Mesenchymal stem cell (in vitro differentiated cells and primary cell): ENCODE measurements around the gene GCH1.

Experiments used
- DNase-seq: peaks from one replicate; pipeline ENCODE4 v3.0.0-alpha.2; 2013
- H2AFZ ChIP-seq: one replicate; pipeline ENCODE4 v1.6.1; 2013; ENCODE audit warnings: low read depth, mild to moderate bottlenecking, control low read depth, inconsistent platforms, low read length, moderate library complexity
- H2AK5ac ChIP-seq: 2 replicates; pipeline ENCODE4 v1.6.1; 2013; ENCODE audit warnings: low read length, moderate library complexity, mild to moderate bottlenecking, inconsistent platforms; ENCODE audit not compliant: severe bottlenecking
- H2BK120ac ChIP-seq: one replicate; pipeline ENCODE4 v1.6.1; 2013; ENCODE audit warnings: low read depth, mild to moderate bottlenecking, inconsistent platforms, low read length, moderate library complexity
- H2BK12ac ChIP-seq, 2 experiments: one replicate each; pipeline ENCODE4 v1.6.1; 2013; ENCODE audit warnings: inconsistent platforms in 2 of 2, low read length in 2 of 2, mild to moderate bottlenecking in 2 of 2, moderate library complexity in 2 of 2, control low read depth in 1 of 2
- H2BK15ac ChIP-seq: one replicate; pipeline ENCODE4 v1.6.1; 2013; ENCODE audit warnings: mild to moderate bottlenecking, low read depth, inconsistent platforms; ENCODE audit not compliant: poor library complexity, severe bottlenecking
- H2BK5ac ChIP-seq: 2 replicates; pipeline ENCODE4 v1.6.1; 2013; ENCODE audit warnings: low read depth, mild to moderate bottlenecking, low read length, control low read depth, inconsistent platforms; ENCODE audit not compliant: poor library complexity, severe bottlenecking
- H3K14ac ChIP-seq, 2 experiments: one replicate each; pipeline ENCODE4 v1.6.1; 2013; ENCODE audit warnings: inconsistent platforms in 2 of 2, low read length in 2 of 2, control low read depth in 1 of 2, mild to moderate bottlenecking in 1 of 2, moderate library complexity in 1 of 2
- H3K18ac ChIP-seq, 2 experiments: one replicate each; pipeline ENCODE4 v1.6.1; 2013; ENCODE audit warnings: inconsistent platforms in 2 of 2, low read length in 2 of 2, control low read depth in 1 of 2, low read depth in 1 of 2, mild to moderate bottlenecking in 1 of 2
- H3K23ac ChIP-seq, 2 experiments: one replicate each; pipeline ENCODE4 v1.6.1; 2013; ENCODE audit warnings: inconsistent platforms in 2 of 2, low read length in 2 of 2, mild to moderate bottlenecking in 2 of 2, moderate library complexity in 2 of 2, control low read depth in 1 of 2
- H3K27ac ChIP-seq: 2 replicates; pipeline ENCODE4 v1.5.1; 2013; ENCODE audit warnings: mild to moderate bottlenecking, moderate library complexity, low read length, control low read depth, inconsistent platforms; ENCODE audit not compliant: poor library complexity, severe bottlenecking
- H3K27me3 ChIP-seq, 2 experiments: 2 replicates each; pipeline versions ENCODE4 v1.6.1 to v1.7.0; 2013; ENCODE audit warnings: low read length in 2 of 2, mild to moderate bottlenecking in 2 of 2, moderate library complexity in 2 of 2, control low read depth in 1 of 2, inconsistent platforms in 1 of 2; ENCODE audit not compliant: control insufficient read depth in 1 of 2, insufficient read depth in 1 of 2
- H3K36me3 ChIP-seq, 2 experiments: 2 replicates each; pipeline versions ENCODE4 v1.6.1 to v1.7.0; 2013; ENCODE audit warnings: low read length in 2 of 2, control low read depth in 1 of 2, inconsistent platforms in 1 of 2, low read depth in 1 of 2, mild to moderate bottlenecking in 1 of 2; ENCODE audit not compliant: insufficient read depth in 2 of 2, control insufficient read depth in 1 of 2
- H3K4ac ChIP-seq, 2 experiments: one replicate each; pipeline ENCODE4 v1.6.1; 2013; ENCODE audit warnings: inconsistent platforms in 2 of 2, low read length in 2 of 2, mild to moderate bottlenecking in 2 of 2, moderate library complexity in 2 of 2, control low read depth in 1 of 2, low read depth in 1 of 2
- H3K4me1 ChIP-seq: 2 replicates; pipeline ENCODE4 v1.6.1; 2013; ENCODE audit warnings: low read depth, low read length, control low read depth; ENCODE audit not compliant: control insufficient read depth, insufficient read depth
- H3K4me2 ChIP-seq: 2 replicates; pipeline ENCODE4 v1.6.1; 2013; ENCODE audit warnings: low read length, mild to moderate bottlenecking, inconsistent platforms; ENCODE audit not compliant: poor library complexity, severe bottlenecking
- H3K4me3 ChIP-seq, 2 experiments: 2 replicates each; pipeline versions ENCODE4 v1.5.1 to v1.7.0; 2013; ENCODE audit warnings: low read length in 2 of 2, mild to moderate bottlenecking in 2 of 2, control low read depth in 1 of 2, low read depth in 1 of 2; ENCODE audit not compliant: insufficient read depth in 1 of 2
- H3K79me1 ChIP-seq: replicated peaks from 2 replicates; pipeline ENCODE4 v1.6.1; 2013; ENCODE audit warnings: mild to moderate bottlenecking, control low read depth, low read length, inconsistent platforms; ENCODE audit not compliant: poor library complexity, severe bottlenecking
- H3K9ac ChIP-seq: 2 replicates; pipeline ENCODE4 v1.7.0; 2013; ENCODE audit warnings: mild to moderate bottlenecking, low read length, moderate library complexity
- H3K9me3 ChIP-seq: 2 replicates; pipeline ENCODE4 v1.7.0; 2013; ENCODE audit warnings: mild to moderate bottlenecking, low read length; ENCODE audit not compliant: control insufficient read depth
- H4K8ac ChIP-seq: one replicate; pipeline ENCODE4 v1.6.1; 2013; ENCODE audit warnings: inconsistent platforms, mild to moderate bottlenecking, low read length, moderate library complexity
- H4K91ac ChIP-seq: one replicate; pipeline ENCODE4 v1.6.1; 2013; ENCODE audit warnings: mild to moderate bottlenecking, low read length, inconsistent platforms
- WGBS: methylation state at CpG from one replicate; pipeline ENCODE4 v1.1.7; 2013; ENCODE audit warnings: mixed read lengths; 5-methylcytosine and 5-hydroxymethylcytosine counted together

Gene GCH1

DNA sequence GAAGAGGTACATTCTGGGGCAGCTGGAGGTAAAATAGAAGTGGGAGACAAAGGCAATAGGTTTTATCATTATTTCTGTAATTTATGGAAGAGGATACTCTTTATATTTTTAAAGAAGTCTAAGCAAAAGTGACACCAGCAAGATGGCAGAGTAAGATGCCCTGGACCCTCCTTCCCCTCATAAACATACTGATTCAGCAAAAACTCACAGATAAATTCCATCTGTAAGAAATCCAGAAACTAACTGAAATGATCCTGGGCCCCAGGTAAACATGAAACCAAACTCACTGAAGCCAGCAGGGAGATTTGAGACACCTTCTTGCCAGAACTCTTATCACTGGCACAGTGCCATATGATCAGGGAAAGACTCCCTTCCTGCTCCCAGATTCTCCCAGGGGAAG is 79.9 kb downstream of the GCH1 start:
- no peak overlapping the region for H4K91ac ChIP-seq
- H2BK15ac ChIP-seq = no peak overlapping the region
- no peak overlapping the region for H3K4me2 ChIP-seq
- H2AK5ac ChIP-seq = no peak overlapping the region
- no peaks in the 10 kb centered on the region for H3K79me1 ChIP-seq
- no peak overlapping the region for H2BK120ac ChIP-seq
- no peak overlapping the region for H3K27ac ChIP-seq
- H4K8ac ChIP-seq = no peak overlapping the region
- no peak overlapping the region for H2AFZ ChIP-seq
- no peak overlapping the region for H3K4ac ChIP-seq
- H3K27me3 ChIP-seq = peaks cover 0 to 3% of the 10 kb centered on the region in 2 experiments
- no peak overlapping the region for H3K9ac ChIP-seq
- peaks cover 2% of the 10 kb centered on the region for H3K4me1 ChIP-seq
- no peak overlapping the region for H3K14ac ChIP-seq
- peaks cover 35% of the 10 kb centered on the region for H3K9me3 ChIP-seq
- no peak overlapping the region for H3K4me3 ChIP-seq
- no peak overlapping the region for H2BK5ac ChIP-seq
- no peak overlapping the region for H3K23ac ChIP-seq
- no peak overlapping the region for H3K18ac ChIP-seq
- no peak for DNase-seq
- no peaks in the 10 kb centered on the region for H3K36me3 ChIP-seq
- H2BK12ac ChIP-seq = no peak overlapping the region

DNA sequence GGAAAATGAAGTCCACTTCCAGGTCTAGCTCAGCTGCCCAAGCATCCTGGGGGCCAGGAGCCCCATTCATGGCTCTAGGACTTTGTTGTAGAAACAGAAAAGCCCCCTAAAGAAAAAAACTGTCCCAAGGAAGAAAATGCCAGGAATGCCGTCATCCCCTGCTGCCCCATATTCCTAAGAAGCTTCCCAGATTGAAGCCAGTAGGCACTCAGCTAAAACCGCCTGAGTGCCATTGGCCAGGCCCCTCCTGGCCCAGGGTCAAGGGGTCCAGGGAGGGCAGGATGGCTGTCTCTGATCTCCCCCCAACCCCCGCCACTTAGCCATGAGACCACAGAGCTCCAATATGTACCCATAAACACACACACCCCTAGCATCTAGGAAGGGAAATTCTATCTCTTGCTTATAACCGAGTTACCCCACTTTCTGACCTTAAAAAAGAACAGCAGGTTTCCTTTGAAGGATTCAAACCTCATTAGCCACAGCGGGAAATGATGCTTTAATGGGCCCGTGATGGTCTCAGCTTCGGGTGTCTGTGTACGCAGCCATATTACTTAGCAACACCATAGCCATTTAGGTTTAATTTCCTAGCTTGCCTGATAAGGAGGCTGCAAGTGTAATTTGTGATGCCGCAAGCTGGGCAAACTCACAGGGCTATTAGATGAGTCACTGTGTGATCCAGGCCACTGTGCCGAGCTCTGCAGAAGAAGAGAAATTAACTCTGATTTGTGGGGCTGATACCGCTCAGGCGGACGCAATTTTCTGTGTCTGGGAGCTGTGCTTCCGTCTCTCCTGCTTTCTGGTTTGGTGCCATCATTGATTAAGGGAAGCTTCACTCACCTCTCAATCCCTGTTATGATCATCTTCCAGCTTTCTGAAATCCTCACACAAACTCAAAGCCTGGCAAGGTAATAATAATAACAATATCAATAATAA is 84.2 kb downstream of the GCH1 start:
- Histone ChIP-seq H2AFZ (no peak overlapping the region), H3K4me2 (peak overlapping the region; percentile 50), H4K8ac (peak overlapping the region; percentile 72), H3K18ac (no peak overlapping the region), H2BK12ac (peak overlapping the region in 1 of 2 experiments; percentile 90), H3K36me3 (no peaks in the 10 kb centered on the region), H3K27ac (no peak overlapping the region), H3K4me3 (peak overlapping the region in 1 of 2 experiments; percentile 33), H3K27me3 (peaks cover 0 to 3% of the 10 kb centered on the region in 2 experiments), H3K4me1 (peaks cover 2% of the 10 kb centered on the region), H2BK5ac (no peak overlapping the region), H2AK5ac (no peak overlapping the region), H3K14ac (peak overlapping the region in 1 of 2 experiments; percentile 84), H3K79me1 (no peaks in the 10 kb centered on the region), H2BK120ac (no peak overlapping the region), H3K23ac (no peak overlapping the region), H3K9me3 (peaks cover 12% of the 10 kb centered on the region), H3K9ac (peak overlapping the region; percentile 43), H3K4ac (peak overlapping the region in 1 of 2 experiments; percentile 58), H2BK15ac (peak overlapping the region; percentile 96), H4K91ac (no peak overlapping the region)
- 18% methylated on average over 11 of the region's 14 CpGs for WGBS
- peak; percentile 92 for DNase-seq

DNA sequence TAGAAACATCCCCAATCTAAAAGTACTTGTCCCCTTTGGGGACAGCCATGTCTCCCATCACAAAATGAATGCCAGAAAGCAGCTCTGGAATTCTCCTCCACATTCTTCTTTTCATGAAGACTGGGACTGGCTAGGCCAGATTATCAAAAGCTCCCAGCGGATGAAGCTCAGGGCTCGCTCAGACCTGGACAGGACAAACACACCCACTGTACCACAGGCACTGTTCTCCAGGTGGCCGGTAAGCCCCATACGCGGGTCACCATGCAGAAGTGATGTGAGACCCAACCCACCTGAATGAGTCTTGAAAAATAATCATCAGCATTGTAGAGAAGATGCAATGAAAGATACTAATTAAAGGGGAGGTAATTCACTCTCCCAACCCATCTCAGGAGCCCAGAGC is 85.1 kb downstream of the GCH1 start:
- Histone ChIP-seq H2BK5ac (no peak overlapping the region), H4K91ac (no peak overlapping the region), H3K27ac (no peak overlapping the region), H3K18ac (no peak overlapping the region), H2AFZ (no peak overlapping the region), H3K4me2 (no peak overlapping the region), H3K14ac (no peak overlapping the region), H2BK12ac (peak overlapping the region in 1 of 2 experiments; percentile 47), H2AK5ac (no peak overlapping the region), H3K4me1 (peaks cover 2% of the 10 kb centered on the region), H3K9ac (no peak overlapping the region), H3K4ac (peak overlapping the region in 1 of 2 experiments; percentile 58), H3K27me3 (peaks cover 3 to 6% of the 10 kb centered on the region in 2 experiments), H3K23ac (no peak overlapping the region), H4K8ac (peak overlapping the region; percentile 72), H2BK15ac (no peak overlapping the region), H3K36me3 (no peaks in the 10 kb centered on the region), H3K9me3 (peaks cover 3% of the 10 kb centered on the region), H3K4me3 (no peak overlapping the region), H3K79me1 (no peaks in the 10 kb centered on the region), H2BK120ac (no peak overlapping the region)
- 100% methylated on average over 3 of the region's 5 CpGs for WGBS
- no peak for DNase-seq

DNA sequence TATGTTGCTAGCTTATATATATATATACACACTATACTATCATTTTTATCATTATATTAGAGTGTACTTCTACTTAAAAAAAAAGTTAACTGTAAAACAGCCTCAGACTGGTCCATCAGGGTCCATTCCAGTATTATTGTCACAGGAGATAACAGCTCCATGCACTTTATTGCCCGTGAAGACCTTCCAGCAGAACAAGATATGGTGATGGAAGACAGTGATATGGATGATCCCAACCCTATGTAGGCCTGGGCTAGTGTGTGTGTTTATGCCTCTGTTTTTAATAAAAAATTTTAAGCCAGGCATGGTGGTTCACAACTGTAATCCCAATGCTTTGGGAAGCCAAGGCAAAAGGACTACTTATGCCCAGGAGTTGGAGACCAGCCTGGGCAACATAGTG is 86.2 kb downstream of the GCH1 start:
- H3K23ac ChIP-seq = no peak overlapping the region
- no peak for DNase-seq
- no peak overlapping the region for H4K8ac ChIP-seq
- H3K4me2 ChIP-seq = no peak overlapping the region
- no peak overlapping the region for H2BK120ac ChIP-seq
- no peak overlapping the region for H3K4me3 ChIP-seq
- H3K14ac ChIP-seq = no peak overlapping the region
- H2BK5ac ChIP-seq = no peak overlapping the region
- H2AFZ ChIP-seq = no peak overlapping the region
- H3K4ac ChIP-seq = no peak overlapping the region
- H3K27me3 ChIP-seq = peaks cover 3 to 14% of the 10 kb centered on the region in 2 experiments
- no peak overlapping the region for H2BK15ac ChIP-seq
- no peaks in the 10 kb centered on the region for H3K9me3 ChIP-seq
- H3K79me1 ChIP-seq = no peaks in the 10 kb centered on the region
- 73% methylated on average over 1 of the region's 1 CpG for WGBS
- no peak overlapping the region for H3K18ac ChIP-seq
- no peak overlapping the region for H3K9ac ChIP-seq
- no peak overlapping the region for H2BK12ac ChIP-seq
- H2AK5ac ChIP-seq = no peak overlapping the region
- H4K91ac ChIP-seq = no peak overlapping the region
- no peaks in the 10 kb centered on the region for H3K36me3 ChIP-seq
- H3K27ac ChIP-seq = no peak overlapping the region
- peaks cover 2% of the 10 kb centered on the region for H3K4me1 ChIP-seq
